K562 (cell line): ENCODE measurements around the gene ZFPM1. TPM values are rescaled to one million over a fixed set of nuclear protein-coding genes. Genes with fewer than 3 reads are reported as not detected.
A peak's percentile ranks its signal among the peaks of the same experiment; 100 is the strongest.

ENCODE experiments used
- ATAC-seq: fragments of 200-7000 bp; cut with Tn5 transposase; 3 replicates; pipeline ENCODE4 v1.9.1; 2020; ENCODE audit warnings: moderate library complexity
- BruUV-seq: library from RNA; stranded (reverse); fragments of 400-500 nt; replicated peaks from 2 replicates; lab custom pipeline; 2021; lab: Mats Ljungman, UMichigan
- CTCF ChIA-PET: fragments of 300-600 bp; formaldehyde crosslinking; extraction: SDS; loops from one replicate; lab custom pipeline; 2021; ENCODE audit warnings: low intra/inter-chr PET ratio; lab: Yijun Ruan, JAX
- POLR2A ChIA-PET: fragments of 300-600, 350-650 bp; sonication (Branson Sonifier 250); formaldehyde crosslinking; extraction: SDS; loops from one replicate; lab custom pipeline; 2021; ENCODE audit warnings: antibody characterized with exemption, inconsistent platforms; lab: Yijun Ruan, JAX
- DNase-seq, 4 experiments: peaks; one replicate each; pipeline versions ENCODE4 v3.0.0 to v3.0.0-alpha.2; 2011 to 2018; ENCODE audit warnings: low spot score in 3 of 4, mixed read lengths in 3 of 4; ENCODE audit errors: extremely low read depth in 1 of 4
- FAIRE-seq: peaks from 2 replicates; lab custom pipeline; 2011; peaks lifted over from hg19 to GRCh38; lab: Jason Lieb, UNC
- H2AFZ ChIP-seq: 2 replicates; pipeline ENCODE4 v1.6.0; 2011; ENCODE audit warnings: low read depth, low read length, control low read depth, inconsistent platforms
- H3K27ac ChIP-seq: fragments of 200-600 bp; 3 replicates; pipeline ENCODE4 v1.8.0; 2011; ENCODE audit warnings: low read depth, mild to moderate bottlenecking, control low read depth, inconsistent platforms, low read length, moderate library complexity, mixed read lengths; ENCODE audit errors: extremely low read depth
- H3K27me3 ChIP-seq, 2 experiments: fragments of 300-600 bp in 1 of 2; 2 replicates in 1 of 2; 3 replicates in 1 of 2; pipeline versions ENCODE4 v1.6.0 to v1.8.0; 2011; ENCODE audit warnings: inconsistent platforms in 2 of 2, low read length in 2 of 2, mild to moderate bottlenecking in 1 of 2, mixed read lengths in 1 of 2, moderate library complexity in 1 of 2; ENCODE audit not compliant: control insufficient read depth in 2 of 2, insufficient read depth in 2 of 2
- H3K36me3 ChIP-seq: fragments of 300-600 bp; 3 replicates; pipeline ENCODE4 v1.8.0; 2011; ENCODE audit warnings: mild to moderate bottlenecking, low read length, inconsistent platforms; ENCODE audit not compliant: control insufficient read depth, insufficient read depth
- H3K4me1 ChIP-seq, 2 experiments: fragments of 200-600 bp in 1 of 2; replicated peaks in 1 of 2; 2 replicates in 1 of 2; 3 replicates in 1 of 2; pipeline versions ENCODE4 v1.5.1 to v1.8.0; 2011; ENCODE audit warnings: inconsistent platforms in 2 of 2, low read length in 2 of 2, mild to moderate bottlenecking in 1 of 2, mixed read lengths in 1 of 2, moderate library complexity in 1 of 2; ENCODE audit not compliant: control insufficient read depth in 2 of 2, insufficient read depth in 2 of 2
- H3K4me2 ChIP-seq: 2 replicates; pipeline ENCODE4 v1.6.1; 2011; ENCODE audit warnings: low read length, control low read depth, inconsistent platforms, mixed read lengths; ENCODE audit not compliant: insufficient read depth
- H3K4me3 ChIP-seq: fragments of 200-600 bp; sonication (generic), shearing (Covaris generic); 2 replicates; pipeline ENCODE4 v1.5.1; 2016; ENCODE audit warnings: control low read depth, inconsistent platforms
- H3K79me2 ChIP-seq: fragments of 200-600 bp; 3 replicates; pipeline ENCODE4 v1.8.0; 2011; ENCODE audit warnings: low read length, inconsistent platforms; ENCODE audit not compliant: control insufficient read depth, insufficient read depth
- H3K9ac ChIP-seq, 2 experiments: 2 replicates each; pipeline versions ENCODE4 v1.6.0 to v1.6.1; 2011; ENCODE audit warnings: low read depth in 2 of 2, low read length in 2 of 2, control low read depth in 1 of 2, inconsistent platforms in 1 of 2, mild to moderate bottlenecking in 1 of 2, mixed read lengths in 1 of 2; ENCODE audit not compliant: insufficient read depth in 1 of 2
- H3K9me1 ChIP-seq: one replicate; pipeline ENCODE4 v1.6.0; 2011; ENCODE audit warnings: inconsistent platforms, mild to moderate bottlenecking, low read length, moderate library complexity; ENCODE audit not compliant: control insufficient read depth, insufficient read depth
- H3K9me3 ChIP-seq: replicated peaks from 2 replicates; pipeline ENCODE4 v1.5.1; 2011; ENCODE audit warnings: low read depth, low read length, inconsistent platforms; ENCODE audit not compliant: control insufficient read depth, insufficient read depth
- H4K20me1 ChIP-seq: replicated peaks from 2 replicates; pipeline ENCODE4 v1.6.1; 2011; ENCODE audit warnings: low read length, inconsistent platforms, mixed read lengths; ENCODE audit not compliant: control insufficient read depth, insufficient read depth
- ESRRA ChIP-seq: fragments of 450-650 bp; IDR thresholded peaks from 2 replicates; pipeline ENCODE4 v1.6.1; 2014; ENCODE audit warnings: low read depth, mild to moderate bottlenecking, moderate library complexity, borderline replicate concordance
- TRIM28 ChIP-seq: fragments of 450-650 bp; IDR thresholded peaks from 2 replicates; pipeline ENCODE4 v1.6.1; 2017
- USF1 ChIP-seq: sonication (generic); formaldehyde crosslinking; IDR thresholded peaks from 2 replicates; pipeline ENCODE4 v1.9.0; 2022; ENCODE audit warnings: mild to moderate bottlenecking, missing genetic modification reagents
- YY1 ChIP-seq, 3 experiments: IDR thresholded peaks; 2 replicates each; pipeline ENCODE4 v1.6.1; 2011; ENCODE audit warnings: low read length in 2 of 3, mild to moderate bottlenecking in 2 of 3, moderate library complexity in 2 of 3, borderline replicate concordance in 1 of 3, control low read depth in 1 of 3, low read depth in 1 of 3; ENCODE audit not compliant: insufficient read depth in 3 of 3, insufficient replicate concordance in 2 of 3, control insufficient read depth in 1 of 3, insufficient read length in 1 of 3; ENCODE audit errors: extremely low read depth in 1 of 3
- ZFP36 ChIP-seq: fragments of 150-350 bp; IDR thresholded peaks from 2 replicates; pipeline ENCODE4 v1.6.1; 2018; ENCODE audit warnings: low read length, low read depth; ENCODE audit not compliant: partially characterized antibody
- ZNF395 ChIP-seq: fragments of 200-800 bp; sonication (Bioruptor generic); IDR thresholded peaks from 2 replicates; pipeline ENCODE4 v1.6.1; 2017; ENCODE audit warnings: missing genetic modification characterization, missing compliant biosample characterization
- ZNF668 ChIP-seq: fragments of 250-450 bp; sonication (Bioruptor Pico); IDR thresholded peaks from 2 replicates; pipeline ENCODE4 v1.8.0; 2022; ENCODE audit warnings: mild to moderate bottlenecking, inconsistent platforms
- WGBS: fragments of 100-300 bp; shearing (Covaris generic); methylation state at CpG from one replicate; pipeline ENCODE4 v1.1.6; 2016; ENCODE audit warnings: low coverage, mixed read lengths; ENCODE audit not compliant: insufficient coverage; ENCODE audit errors: missing lambda C conversion rate; 5-methylcytosine and 5-hydroxymethylcytosine counted together
- in situ Hi-C: fragments of 300-500 bp; cut with MboI; formaldehyde crosslinking; loops from 4 replicates; pipeline ENCODE4 v1.15.0; 2018; ENCODE audit warnings: inconsistent platforms, mixed read lengths
- intact Hi-C: fragments of 100-400 bp; cut with micrococcal nuclease; formaldehyde crosslinking; loops from 2 replicates; pipeline ENCODE4 v1.14.2; 2022
- polyA plus RNA-seq, 8 experiments: library from polyadenylated mRNA; depleted of rRNA in 4 of 8; stranded (reverse) in 5 of 8; unstranded in 3 of 8; fragments of >200 nt; fragmentation: Nextera tagmentation in 2 of 8; fragmentation: Illumina TruSeq in 1 of 8; extraction: Ambion mirVana in 2 of 8; extraction: Trizol in 1 of 8; gene quantifications; 2 replicates each; pipeline versions ENCODE4 v1.2.1 to v1.2.3, GENCODE V29; 2011 to 2014; ENCODE audit warnings: inconsistent platforms in 1 of 8, missing spikeins in 1 of 8
- total RNA-seq, 7 experiments: library from RNA; depleted of rRNA in 6 of 7; stranded (reverse); fragments of >200 nt in 6 of 7; fragmentation: Illumina TruSeq in 2 of 7; extraction: Trizol in 2 of 7; gene quantifications; 2 replicates each; pipeline versions ENCODE4 v1.2.1 to v1.2.3, GENCODE V29; 2011 to 2021; ENCODE audit warnings: low replicate concordance in 1 of 7

Gene ZFPM1
- total and polyA plus RNA-seq, 9 of the 15 experiments (the other 6 are each of a cell fraction or from before 2014, with no cell fraction given), result 0.03 to 35.9 (median 1.4) TPM

- TF ChIP-seq YY1 (IDR thresholded peaks at IDR 0.05; ENCODE audit: borderline replicate concordance in 1 of 3, control insufficient read depth in 1 of 3, extremely low read depth in 1 of 3, insufficient read depth in 3 of 3, insufficient read length in 1 of 3, insufficient replicate concordance in 2 of 3, low read depth in 1 of 3, low read length in 2 of 3) (peak in 1 of 3 experiments; percentile 18), TRIM28 (no peak), ZFP36 (peak; percentile 88), ZNF668 (no peak), ESRRA (peak; percentile 62; the same call in 1 of the 2 replicates), ZNF395 (CRISPR knock-in tag) (no peak), USF1 (CRISPR knock-in tag) (peak; percentile 16; the same call in 1 of the 2 replicates)
- Histone ChIP-seq H3K27me3 (peaks cover 9 to 29% of the 10 kb centered on the region in 2 experiments; a peak in 4 of 5 replicates), H3K9me3 (no peaks in the 10 kb centered on the region), H3K4me1 (peaks cover 0 to 87% of the 10 kb centered on the region in 2 experiments; a peak in 3 of 5 replicates), H2AFZ (no peak overlapping the region), H3K9me1 (no peaks in the 10 kb centered on the region), H4K20me1 (peaks cover 4% of the 10 kb centered on the region), H3K4me3 (no peak overlapping the region), H3K27ac (no peak overlapping the region), H3K4me2 (no peak overlapping the region), H3K36me3 (no peaks in the 10 kb centered on the region), H3K9ac (no peak overlapping the region), H3K79me2 (no peaks in the 10 kb centered on the region)
- ATAC-seq (no peak), DNase-seq (no peak), FAIRE-seq (no peak)
- in situ Hi-C loops (loop anchor here (10.0 kb wide), 1 partner anchor 85 kb away; no protein-coding TSS in a partner anchor), intact Hi-C loops (no loop called here)
- ChIA-PET POLR2A (no interaction called here), CTCF (no interaction called here)
- BruUV-seq, result no TSS peak
- WGBS, result 20% methylated on average over 7 of the region's 12 CpGs
Measured at GRCh38 chr16:88439706-88440105, 13.4 kb upstream of the ZFPM1 start.
